Measurements from ENCODE around the gene C2CD3.
A peak's percentile ranks its signal among the peaks of the same experiment; 100 is the strongest.
"Not testable (repeated sequence)": the region's sequence is repeated elsewhere in the genome, so short reads cannot be mapped to it uniquely, and the experiment has no call there.

C2CD3 gene

DNA sequence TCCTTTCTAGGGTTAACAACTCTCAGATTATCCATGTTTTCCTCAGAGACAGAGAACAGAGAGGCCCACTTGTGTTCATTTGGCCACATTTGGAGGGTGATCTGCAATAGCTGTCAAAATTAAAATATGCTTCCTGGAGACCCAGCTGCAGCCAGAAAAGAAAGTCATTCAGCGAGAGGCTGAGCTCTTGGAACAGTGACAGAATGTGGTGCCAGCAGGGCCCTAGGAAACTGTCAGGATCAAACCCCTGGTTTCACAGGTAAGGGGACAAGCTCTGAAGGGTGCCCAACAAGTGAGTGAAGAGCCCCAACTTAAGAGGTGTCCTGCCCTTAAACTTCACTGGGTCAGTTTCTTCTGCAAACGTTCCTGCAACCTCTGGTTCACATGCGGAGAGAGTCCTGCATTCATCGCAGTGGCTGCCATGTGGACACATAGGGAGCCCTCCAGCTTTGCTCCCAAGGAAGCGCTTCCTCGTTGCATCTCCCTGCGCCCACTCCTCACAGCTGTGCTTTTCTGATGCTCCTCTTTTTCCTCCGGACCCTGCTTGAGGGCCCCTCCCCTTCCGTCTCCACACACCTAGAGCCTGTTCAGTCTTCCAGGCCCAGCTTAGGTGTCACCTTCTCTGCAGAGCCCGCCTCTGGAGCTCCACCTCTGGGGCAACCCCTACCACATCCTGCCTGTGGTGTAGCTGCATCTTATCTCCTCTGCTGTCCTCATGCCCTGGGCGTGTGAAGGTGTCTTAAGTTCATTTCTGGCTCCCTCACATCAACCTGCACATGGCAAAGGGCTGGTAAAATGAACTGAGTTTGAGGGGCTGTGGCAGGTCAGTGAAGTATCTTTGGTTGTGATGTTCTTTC is 165.8 kb downstream of the C2CD3 start:
- no peak for DNase-seq (ENCODE audit: low read depth)

DNA sequence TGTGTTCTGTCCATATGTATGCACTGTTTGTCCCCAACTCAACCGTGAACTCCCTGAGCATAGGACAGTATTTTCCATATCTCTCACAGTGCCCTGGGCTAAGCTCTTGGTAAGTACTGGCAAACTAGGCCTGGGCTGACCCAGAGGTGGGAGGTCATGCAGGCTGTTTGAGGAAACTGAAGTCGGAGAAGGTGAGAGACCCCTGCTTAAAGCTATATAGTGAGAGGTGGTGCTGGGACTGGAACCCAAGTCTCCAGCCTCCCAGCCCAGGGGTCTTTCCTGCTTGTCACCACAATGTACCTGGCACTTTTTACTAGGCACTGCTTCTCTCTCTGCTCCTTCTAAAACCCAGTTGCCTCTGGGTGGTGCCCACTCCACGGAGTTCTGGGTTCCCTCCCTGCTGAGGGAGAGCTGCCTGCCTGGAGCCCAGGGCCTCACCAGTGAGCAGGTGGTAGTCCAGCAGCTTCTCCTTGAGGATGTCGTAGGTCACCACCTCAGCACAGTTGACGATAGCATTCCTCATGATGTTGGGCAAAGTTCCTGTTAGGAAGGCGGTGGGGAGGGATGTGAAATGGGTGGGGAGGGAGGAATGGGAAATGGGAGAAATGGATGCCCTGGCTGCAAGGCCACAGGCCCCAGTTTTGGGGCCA is 166.6 kb downstream of the C2CD3 start:
- DNase-seq (ENCODE audit: low read depth) = no peak

DNA sequence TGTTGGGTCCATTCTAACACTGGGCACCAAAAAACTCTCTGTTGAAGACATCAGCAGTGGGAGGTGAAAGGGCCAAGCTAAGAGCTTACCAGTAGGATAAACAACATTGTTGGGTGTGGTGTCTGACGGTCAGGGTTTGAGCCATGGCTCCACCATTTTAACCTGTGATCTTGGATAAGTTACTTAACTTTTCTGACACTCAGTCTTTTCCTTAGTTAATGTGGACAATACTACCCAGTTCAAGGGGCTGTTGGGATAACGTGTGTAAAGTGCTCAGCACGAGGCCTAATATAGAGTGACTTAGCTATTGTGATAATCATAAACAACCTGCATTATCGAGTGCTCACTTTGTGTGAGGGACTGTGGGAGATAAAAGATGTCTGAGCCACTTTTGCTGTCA is 168.0 kb downstream of the C2CD3 start:
- no peak for DNase-seq (ENCODE audit: low read depth)

DNA sequence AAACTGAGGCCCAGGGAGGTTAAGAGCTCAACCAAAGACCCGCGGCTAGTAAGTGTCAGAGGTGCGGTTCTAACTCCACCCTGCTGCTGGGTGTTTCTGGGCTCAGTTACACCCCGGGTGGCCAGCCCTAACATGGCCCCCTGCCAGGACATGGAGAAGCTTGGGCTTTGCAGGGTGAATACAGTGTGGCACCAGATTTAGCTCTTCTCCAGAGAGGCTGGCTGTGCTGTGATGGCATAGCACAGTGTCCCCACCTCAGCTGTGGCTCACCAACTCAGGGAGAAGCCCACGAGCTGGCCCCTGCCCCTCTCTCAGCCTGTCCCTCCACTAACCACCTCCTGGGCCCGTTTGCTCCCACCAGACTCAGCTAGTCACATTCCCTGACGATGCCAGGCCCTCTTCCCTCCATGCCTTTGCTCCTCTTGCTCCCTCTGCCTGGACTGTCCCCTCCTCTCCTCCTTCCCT is 168.9 kb downstream of the C2CD3 start:
- no peak for DNase-seq (ENCODE audit: low read depth)

DNA sequence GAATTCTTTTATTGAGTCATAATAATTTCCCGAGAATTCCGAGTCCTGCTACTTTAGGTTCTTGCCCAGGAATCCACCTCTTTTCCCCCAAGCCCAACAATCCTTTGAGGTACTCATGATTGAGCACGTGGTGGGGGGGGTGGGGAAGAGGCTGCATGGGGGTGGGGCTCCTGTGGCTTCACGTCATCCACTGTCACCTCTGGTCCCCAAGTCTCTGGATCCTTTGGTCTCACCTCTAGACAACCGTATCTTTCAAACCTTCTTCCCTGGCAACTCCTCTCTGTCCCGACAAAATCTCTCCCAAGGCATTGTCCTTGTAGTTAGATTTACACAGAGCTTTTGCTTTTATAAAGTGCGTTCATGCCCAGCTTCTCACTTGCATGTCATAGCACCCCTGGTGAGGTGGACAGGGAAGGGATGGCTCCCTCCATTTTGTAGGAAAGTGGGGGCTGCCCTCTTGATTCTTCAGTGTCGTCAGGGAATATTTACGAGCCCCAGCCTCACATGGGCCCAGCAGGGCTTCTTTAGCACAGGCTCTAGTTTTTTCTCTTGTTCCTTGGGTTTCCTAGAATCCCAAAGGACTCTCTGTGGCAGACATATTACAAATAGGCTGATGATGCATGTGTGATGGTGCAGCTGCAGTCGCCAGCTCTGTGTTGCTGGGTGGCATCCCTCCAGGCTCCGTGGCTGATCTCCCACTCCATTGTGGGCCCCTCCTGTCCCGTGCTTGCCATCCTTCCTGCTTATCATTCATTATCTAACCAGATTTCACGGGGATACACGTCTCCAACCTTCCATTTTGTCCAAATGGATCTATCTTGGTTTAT is 170.3 kb downstream of the C2CD3 start:
- no peak for DNase-seq (ENCODE audit: low read depth)

DNA sequence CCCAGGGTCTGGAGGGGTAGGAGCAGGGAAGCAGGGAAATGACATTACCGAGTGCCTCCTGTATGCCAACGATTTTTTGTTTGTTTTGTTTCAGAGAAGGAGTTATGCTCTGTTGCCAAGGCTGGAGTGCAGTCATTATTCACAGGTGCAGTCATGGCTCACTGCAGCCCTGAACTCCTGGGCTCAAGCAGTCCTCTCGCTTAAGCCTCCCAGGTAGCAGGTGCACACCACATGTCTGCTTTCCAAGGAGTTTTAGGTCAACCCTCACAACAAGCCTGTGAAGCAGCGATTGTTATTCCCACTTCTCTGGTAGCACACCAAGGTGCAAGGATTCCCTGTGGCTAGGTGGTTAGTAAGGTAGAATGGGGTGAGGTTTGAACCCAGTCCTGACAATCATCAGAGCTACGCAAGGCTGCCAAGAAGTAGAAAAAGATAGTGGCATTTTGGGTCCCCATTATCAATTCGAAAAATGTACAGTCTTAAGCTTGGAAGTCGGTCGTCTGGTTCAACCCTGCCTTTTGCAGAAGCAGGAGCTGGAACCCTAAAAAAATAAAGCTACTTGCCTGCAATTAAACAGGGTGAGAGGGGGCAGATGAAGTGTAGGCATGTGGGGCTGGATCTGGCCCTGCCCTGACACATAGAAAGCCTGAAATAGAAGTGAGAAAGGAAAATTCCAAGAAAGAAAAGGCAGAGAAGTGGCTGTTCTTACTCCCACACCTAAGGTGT is 171.1 kb downstream of the C2CD3 start:
- no peak for DNase-seq (ENCODE audit: low read depth)

DNA sequence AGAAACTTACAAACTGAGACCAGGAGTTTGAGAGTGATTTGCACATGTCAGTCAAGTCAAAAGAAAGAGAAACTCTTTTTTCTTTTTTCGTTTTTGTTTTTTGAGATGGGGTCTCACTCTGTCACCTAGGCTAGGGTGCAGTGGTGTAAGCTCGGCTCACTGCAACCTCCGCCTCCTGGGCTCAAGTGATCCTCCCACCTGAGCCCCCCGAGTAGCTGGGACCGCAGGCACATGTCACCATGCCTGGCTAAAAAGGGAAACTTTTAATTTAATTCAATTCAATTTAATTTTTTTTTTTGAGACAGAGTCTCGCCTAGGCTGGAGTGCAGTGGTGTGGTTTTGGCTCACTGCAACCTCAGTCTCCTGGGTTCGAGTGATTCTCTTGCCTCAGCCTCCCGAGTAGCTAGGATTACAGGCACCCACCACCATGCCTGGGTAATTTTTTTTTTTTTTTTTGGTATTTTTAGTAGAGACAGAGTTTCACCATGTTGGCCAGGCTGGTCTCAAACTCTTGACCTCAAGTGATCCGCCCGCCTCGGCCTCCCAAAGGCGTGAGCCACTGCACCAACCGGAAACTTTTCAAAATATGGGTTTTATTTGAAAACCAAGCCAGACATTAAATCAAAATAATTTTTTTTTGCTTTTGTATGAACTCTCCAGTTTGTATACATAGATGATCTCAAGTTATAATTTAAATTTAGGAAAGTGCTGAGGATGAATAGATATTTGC is 171.8 kb downstream of the C2CD3 start:
- no peak for DNase-seq (ENCODE audit: low read depth)

DNA sequence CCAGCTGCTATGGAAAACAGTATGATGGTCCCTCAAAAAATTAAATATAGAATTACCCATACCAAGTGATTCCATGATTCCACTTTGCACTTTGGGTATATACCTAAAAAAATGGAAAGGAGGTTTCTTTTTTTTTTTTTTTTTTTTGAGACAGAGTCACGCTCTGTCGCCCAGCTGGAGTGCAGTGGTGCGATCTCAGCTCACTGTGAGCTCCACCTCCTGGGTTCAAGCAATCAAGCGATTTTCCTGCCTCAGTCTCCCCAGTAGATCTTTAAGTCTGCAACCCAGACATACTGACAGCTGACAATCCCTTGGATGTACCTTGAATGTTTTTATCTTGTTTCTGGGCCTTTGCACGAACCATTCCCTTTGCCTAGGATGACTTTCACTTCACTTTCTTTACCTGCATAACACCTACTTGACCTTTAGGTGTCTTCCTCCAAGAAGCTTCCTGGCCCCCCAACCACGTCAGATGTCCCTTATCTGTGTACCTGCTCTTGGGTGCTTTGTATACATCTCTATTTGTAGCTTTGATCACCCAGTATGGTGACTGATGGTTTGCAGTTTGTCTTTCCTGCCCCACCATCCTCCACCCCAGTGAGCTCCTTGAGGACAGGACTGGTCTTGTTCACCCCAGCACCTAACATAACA is 173.6 kb downstream of the C2CD3 start:
- no peak for DNase-seq (ENCODE audit: low read depth)

DNA sequence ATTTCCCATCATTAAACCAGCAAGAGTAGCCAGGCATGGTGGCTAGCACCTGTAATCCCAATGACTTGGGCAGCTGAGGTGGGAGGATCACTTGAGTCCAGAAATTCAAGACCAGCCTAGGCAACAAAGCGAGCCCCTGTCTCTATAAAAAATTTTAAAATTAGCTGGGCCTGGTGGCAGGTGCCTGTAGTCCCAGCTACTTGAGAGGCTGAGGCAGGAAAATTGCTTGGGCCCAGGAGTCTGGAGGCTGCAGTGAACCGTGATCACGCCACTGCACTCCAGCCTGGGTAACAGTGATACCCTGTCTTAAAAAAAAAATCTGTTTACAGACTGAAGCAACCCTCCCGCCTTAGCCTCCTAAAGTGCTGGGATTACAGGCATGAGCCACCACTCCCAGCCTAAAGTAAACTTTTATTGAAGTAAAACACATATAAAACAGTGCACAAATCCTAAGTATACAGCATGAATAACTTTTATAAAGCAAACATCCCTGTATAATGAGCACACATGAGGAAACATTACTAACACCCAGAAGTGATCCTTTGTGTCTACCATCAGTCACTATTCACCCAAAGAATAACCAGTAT is 174.5 kb downstream of the C2CD3 start:
- no peak for DNase-seq (ENCODE audit: low read depth)

DNA sequence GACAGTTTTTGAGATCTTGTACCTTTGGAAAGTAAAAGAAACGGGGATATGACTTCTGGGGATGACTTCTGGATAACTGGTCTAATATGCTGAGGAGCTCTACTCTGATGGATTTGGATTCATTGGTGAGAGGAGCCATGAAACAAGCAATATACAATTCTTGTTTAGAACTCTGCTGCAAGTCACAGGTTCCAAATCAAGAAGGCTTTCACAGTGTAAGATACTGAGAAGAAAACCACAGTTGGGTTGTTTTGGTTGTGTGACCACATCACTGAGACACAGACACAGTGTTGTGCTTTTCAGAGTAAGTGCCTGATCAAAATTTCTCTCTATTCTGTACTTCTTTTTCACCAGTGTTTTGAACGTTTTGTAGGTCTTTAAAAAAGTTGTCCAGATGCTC is 175.1 kb downstream of the C2CD3 start:
- no peak for DNase-seq (ENCODE audit: low read depth)

DNA sequence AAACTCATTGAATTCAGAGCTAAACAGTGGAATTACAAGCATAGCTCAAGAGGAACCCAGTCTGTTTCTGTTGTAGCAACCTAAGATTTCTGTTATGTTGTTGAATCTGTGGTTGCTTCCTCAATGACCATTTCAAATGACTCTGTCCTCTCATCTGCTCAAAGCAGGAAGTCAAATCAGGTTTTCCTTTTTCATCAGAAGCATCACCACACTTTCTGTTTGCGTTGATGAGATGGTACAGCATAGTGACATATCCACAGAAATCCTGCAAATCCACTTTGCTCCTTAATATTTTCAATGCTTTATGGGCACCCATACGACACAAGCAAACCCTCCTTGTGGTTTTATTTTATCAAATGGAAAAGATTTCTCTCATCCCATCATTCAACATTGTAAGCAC is 175.6 kb downstream of the C2CD3 start:
- DNase-seq (ENCODE audit: low read depth) = no peak

DNA sequence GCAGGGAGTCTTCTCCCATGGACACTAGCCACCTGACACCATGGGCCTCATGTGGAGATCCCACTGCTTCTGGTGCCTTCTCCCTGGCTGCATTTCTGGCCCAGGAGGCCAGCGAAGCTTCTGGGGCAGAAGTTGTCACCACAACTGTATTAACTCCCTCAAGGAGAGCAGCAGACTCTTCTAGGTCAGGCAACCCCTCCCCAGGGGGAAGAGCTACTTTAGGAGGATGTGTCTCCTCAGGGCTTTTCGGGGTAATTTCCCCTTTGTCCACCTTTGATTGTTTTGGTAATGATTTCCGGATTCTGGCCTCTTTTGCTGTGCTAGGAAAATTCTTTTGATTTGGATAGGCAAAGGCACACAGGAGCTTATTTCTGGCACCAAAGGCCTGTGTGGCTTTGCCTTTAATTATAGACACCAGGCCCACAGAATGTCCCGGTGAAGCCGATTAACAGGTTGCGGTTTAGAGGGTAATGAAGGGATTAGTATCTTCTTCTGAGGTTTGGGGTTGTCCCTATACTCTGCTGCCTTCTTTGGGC is 179.3 kb downstream of the C2CD3 start:
- no peak for DNase-seq (ENCODE audit: low read depth)

DNA sequence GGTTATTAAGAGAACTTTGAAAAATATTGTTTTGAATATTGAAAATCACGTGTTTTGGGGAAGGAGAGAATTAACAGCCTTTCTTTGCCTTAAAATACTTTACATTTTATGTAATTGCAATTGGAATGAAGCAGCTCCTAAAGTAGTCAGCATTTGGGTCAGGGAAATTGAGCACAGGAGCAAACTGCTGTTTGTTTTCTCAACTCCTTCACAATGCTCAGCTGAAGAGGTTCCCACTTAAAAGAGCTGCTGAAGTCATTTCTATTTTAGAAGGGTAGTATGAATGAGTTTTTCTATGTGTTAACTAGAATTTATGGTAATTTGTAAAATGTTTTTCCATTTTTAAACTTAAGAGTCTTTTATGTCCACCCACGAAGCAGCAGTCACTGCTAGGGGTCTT is 180.1 kb downstream of the C2CD3 start:
- DNase-seq (ENCODE audit: low read depth) = no peak

DNA sequence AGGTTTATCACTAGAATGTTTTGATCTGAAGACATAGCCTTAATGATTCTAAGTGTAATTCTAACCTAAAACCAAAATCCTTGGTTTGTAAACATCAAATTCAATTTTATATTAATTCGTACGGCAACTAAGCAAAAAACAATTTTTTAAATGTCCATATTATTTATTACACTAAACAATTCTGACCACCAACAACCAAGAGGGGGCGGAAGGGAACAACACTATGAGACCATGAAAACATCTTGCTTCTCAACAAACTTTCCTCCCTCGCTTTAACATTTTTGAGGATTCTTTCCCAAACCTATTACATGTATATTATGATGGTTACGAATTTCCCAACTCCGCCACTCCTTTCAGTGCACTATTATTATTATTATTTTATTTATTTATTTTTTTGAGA is 181.6 kb downstream of the C2CD3 start:
- no peak for DNase-seq (ENCODE audit: low read depth)

DNA sequence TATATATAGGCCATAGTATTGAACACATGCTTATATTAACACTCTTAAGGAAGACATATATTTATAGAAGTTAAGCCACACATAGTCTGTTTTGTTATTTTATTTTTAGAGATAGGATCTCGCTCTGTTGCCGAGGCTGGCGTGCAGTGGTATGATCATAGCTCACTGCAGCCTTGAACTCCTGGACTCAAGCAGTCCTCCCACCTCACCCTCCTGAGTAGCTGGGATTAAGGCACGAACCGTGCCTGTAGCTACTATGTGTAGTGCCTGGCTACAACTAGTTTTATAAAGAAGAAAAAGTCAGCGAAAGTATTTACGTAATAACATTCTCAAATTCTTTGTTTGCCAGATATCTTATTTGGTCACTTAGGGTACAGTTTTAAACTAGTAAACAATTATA is 182.6 kb downstream of the C2CD3 start:
- no peak for DNase-seq (ENCODE audit: low read depth)

DNA sequence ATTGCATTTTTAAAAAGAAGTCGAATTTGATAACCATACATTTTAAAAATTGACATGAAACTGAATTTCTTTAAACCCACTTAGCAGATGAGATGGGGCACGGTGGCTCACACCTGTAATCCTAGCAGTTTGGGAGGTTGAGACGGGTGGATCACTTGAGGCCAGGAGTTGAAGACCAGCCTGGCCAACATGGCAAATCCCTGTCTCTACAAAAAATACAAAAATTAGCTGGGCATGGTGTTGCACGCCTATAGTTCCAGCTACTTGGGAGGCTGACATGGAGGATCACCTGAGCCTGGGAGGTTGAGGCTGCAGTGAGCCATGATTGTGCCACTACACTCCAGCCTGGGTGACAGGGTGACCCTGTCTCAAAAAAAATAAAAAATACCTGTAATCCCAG is 185.1 kb downstream of the C2CD3 start:
- DNase-seq (ENCODE audit: low read depth) = not testable (repeated sequence)

DNA sequence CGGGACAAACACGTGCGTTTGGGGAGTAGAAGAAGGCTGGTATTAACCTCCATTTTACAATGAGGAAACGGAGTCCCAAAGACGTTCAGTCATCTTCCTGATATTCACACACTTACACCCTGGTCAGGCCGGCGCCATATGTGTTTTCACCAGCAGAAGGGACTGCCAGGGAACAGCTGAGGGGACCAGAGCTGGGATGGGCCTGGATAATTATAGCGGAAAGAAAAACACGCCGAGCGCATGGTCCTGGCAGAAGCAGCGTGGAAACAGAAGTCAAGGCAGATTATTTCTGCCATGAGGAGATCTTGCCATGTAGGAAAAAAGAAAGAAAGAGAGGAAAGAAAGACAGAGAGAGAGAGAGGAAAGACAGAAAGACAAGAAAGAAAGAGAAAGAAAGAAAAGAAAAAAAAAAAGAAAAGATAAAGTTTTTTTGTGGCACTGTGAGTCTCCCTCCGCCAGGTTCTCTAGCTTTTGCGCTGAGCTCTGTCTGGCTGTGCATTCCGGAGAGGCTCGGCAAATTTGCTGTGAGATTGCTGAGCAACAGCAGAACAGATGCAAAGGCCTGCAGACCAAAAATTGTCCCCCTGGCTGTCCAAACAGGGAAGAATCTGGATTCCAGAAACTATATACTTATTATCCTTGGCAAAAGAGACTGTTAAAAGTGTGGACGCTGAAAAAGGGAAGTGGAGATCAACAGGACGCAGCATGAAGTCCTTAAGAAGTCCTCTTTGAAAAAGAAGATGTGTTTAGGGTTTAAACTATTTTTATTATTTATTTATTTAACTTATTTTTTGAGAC is 186.9 kb downstream of the C2CD3 start:
- DNase-seq (ENCODE audit: low read depth) = no peak

DNA sequence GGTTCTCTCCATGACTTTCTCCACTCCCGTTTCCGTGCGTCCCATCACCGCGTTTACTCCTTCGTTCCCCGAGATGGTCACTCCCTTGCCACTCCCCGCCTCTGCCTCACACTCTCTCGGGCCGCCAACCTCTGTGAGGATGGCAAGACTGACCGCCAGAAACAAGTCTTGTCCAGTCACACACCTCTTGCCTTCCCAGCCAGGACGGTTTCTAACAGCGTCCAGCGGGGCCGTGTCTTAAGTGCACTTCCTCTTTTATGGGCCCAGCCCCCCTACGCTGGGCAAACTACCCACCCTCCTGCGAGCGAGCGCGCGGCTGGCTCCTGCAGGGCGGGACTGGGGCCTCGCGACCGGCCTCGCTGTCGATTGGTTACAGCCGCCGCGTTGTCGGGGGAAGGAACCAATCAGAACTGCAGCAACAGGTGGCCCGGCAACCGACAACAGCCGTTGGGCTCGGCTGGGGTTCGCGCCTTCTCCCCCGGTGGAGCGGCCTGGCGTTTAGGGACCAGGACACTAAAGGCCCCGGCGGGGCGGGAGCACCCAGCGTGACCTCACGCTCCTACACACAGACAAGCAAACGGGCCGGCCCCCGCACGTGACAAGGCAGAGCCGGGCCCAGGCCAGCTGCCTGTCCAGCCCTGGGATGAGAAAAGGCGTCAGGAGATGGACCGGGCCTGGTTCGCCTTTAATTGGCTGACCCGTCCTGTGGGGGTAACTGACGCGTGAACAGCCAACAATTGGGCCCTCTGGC is 187.6 kb downstream of the C2CD3 start:
- peak; percentile 85 for DNase-seq (ENCODE audit: low read depth)

DNA sequence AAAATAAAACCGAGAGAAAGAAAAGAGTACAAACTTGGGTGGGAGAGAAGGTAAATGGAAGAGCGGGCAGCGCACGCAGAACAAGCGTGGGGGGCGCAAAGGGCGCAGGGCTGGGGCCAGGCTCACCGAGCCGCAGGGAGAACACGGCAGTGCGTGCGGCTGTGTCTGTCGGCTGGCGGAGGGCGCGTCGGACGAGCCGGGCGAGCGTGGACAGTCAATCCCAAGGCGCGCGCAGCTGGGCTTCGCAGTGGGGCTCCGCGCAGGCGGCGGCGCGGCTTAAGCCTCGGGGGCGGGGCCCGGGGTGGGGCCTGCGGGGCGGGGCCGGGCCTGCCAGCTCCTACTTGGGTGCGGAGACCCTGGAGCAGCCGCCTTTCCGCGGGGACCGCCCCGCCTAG is 188.2 kb downstream of the C2CD3 start, which contains the start of gene UCP2:
Gene UCP2, minus strand, starts transcription at position 249 of the 395 bp plus-strand sequence. CDS start 4,465 bp downstream, outside the sequence.
- no peak for DNase-seq (ENCODE audit: low read depth)

All from HS-27A (cell line).